Nephron (organoid): ENCODE results near the gene GSTM3.

Experiments
- H3K27ac Mint-ChIP-seq, 3 experiments: 2 replicates each; pipeline ENCODE4 v1.8.0; 2020; ENCODE audit warnings: mixed read lengths in 3 of 3, mild to moderate bottlenecking in 2 of 3, moderate library complexity in 1 of 3
- H3K27me3 Mint-ChIP-seq: 2 replicates; pipeline ENCODE4 v1.8.0; 2021; ENCODE audit warnings: low read depth, mild to moderate bottlenecking, moderate library complexity, mixed read lengths
- H3K36me3 Mint-ChIP-seq: 2 replicates; pipeline ENCODE4 v1.8.0; 2020; ENCODE audit warnings: low read depth, mixed read lengths
- H3K4me1 Mint-ChIP-seq: 2 replicates; pipeline ENCODE4 v1.8.0; 2020; ENCODE audit warnings: mixed read lengths
- H3K4me3 Mint-ChIP-seq, 3 experiments: 2 replicates each; pipeline ENCODE4 v1.8.0; 2020; ENCODE audit warnings: mild to moderate bottlenecking in 3 of 3, mixed read lengths in 3 of 3, moderate library complexity in 2 of 3
- H3K9me3 Mint-ChIP-seq: 2 replicates; pipeline ENCODE4 v1.8.0; 2020; ENCODE audit warnings: mixed read lengths
- TF ChIP-seq, protein P1 (sequence below), 3 experiments: fragments of 200-600 bp; sonication (generic); IDR thresholded peaks; one replicate each; pipeline ENCODE4 v1.5.0; 2021; ENCODE audit warnings: antibody characterized with exemption in 3 of 3; ENCODE audit not compliant: unreplicated experiment in 3 of 3

GSTM3 gene

DNA sequence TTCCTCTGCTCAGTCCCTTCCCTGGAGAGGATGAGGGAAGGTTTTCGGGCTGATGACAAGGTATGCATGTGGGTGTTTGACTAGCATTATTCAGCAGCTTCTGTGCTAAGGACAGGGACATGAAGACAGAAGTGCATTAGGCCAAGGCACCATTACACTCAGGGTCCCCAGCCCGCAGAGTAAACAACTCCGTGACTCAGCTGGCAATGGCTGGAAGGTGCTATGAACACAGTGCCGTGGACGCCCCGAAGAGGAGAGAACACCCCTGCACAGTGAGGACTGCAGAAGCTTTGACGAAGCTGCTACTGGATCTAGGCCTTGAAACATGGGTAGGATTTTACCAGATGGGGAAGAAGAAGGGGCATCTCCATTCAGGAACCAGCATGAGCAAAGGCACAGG is 36.6 kb upstream of the GSTM3 start:
- H3K27ac Mint-ChIP-seq = peak overlapping the region in 1 of 3 experiments; percentile 39
- no peaks in the 10 kb centered on the region for H3K27me3 Mint-ChIP-seq
- no peak overlapping the region for H3K4me3 Mint-ChIP-seq
- peaks cover 2% of the 10 kb centered on the region for H3K9me3 Mint-ChIP-seq
- TF ChIP-seq, protein P1, sequence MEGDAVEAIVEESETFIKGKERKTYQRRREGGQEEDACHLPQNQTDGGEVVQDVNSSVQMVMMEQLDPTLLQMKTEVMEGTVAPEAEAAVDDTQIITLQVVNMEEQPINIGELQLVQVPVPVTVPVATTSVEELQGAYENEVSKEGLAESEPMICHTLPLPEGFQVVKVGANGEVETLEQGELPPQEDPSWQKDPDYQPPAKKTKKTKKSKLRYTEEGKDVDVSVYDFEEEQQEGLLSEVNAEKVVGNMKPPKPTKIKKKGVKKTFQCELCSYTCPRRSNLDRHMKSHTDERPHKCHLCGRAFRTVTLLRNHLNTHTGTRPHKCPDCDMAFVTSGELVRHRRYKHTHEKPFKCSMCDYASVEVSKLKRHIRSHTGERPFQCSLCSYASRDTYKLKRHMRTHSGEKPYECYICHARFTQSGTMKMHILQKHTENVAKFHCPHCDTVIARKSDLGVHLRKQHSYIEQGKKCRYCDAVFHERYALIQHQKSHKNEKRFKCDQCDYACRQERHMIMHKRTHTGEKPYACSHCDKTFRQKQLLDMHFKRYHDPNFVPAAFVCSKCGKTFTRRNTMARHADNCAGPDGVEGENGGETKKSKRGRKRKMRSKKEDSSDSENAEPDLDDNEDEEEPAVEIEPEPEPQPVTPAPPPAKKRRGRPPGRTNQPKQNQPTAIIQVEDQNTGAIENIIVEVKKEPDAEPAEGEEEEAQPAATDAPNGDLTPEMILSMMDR (IDR thresholded peaks at IDR 0.05; ENCODE audit: unreplicated experiment in 3 of 3) = no peak
- H3K36me3 Mint-ChIP-seq = no peaks in the 10 kb centered on the region
- H3K4me1 Mint-ChIP-seq = peaks cover 24% of the 10 kb centered on the region

DNA sequence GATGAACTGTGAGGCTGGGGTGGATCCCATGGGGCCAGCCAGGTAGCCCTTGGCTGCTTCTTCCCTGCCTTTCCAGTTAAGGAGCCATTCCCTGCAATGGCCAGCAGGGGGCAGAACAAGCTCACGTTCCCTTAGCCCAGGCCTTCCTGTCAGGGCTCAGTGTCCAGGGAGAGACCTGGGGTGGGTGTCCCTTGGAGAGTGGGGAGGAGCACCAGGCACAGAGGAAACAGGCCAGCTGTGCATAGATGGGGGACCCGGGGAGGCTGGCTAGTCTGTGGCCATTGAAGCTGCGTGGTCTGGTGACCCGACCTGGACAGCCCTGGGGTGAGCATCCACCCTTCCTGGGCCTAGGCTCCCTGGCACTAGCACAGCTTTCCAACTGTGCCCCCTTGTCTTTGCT is 36.1 kb upstream of the GSTM3 start:
- Mint-ChIP-seq H3K27me3 (no peaks in the 10 kb centered on the region), H3K9me3 (peaks cover 2% of the 10 kb centered on the region), H3K36me3 (no peaks in the 10 kb centered on the region), H3K27ac (peak overlapping the region in 2 of 3 experiments; percentile 24 to 43), H3K4me1 (peaks cover 19% of the 10 kb centered on the region), H3K4me3 (no peak overlapping the region)
- TF ChIP-seq, protein P1 (IDR thresholded peaks at IDR 0.05; ENCODE audit: unreplicated experiment in 3 of 3) = peak; percentile 94 to 97 (median 97)

DNA sequence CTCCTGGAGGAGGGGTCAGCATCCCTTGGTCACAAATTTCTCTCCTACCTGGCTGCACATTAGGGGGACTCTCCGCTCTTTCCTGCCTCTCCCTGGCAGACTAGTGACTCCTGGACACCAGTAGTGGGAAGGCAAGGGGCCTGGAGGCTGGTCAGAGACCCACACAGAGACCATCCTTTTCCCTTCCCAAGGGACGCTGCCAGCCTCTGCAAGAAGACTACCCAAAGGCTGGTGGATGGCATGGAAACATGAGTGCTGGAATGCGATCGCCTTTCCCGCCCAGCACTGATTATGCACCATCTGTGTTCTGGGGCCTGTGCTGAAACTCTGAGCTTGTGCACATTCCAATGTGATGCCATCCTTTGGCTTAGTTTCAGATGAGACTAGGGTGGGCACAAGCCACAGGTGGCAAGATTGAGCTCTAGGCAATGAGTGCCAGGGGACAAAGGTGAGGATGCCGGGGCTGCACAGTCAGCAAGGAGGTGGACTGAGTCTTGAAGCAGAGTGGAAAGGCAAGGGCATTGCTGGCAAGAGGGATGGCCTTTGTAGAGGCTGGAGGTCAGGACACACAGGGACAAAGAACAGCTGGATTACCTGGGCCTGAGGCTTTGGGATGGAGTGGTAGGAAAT is 35.5 kb upstream of the GSTM3 start:
- TF ChIP-seq, protein P1 (IDR thresholded peaks at IDR 0.05; ENCODE audit: unreplicated experiment in 3 of 3) = no peak
- Mint-ChIP-seq H3K4me3 (no peak overlapping the region), H3K27me3 (no peaks in the 10 kb centered on the region), H3K4me1 (peaks cover 17% of the 10 kb centered on the region), H3K27ac (peak overlapping the region in 1 of 3 experiments; percentile 43), H3K36me3 (no peaks in the 10 kb centered on the region), H3K9me3 (peaks cover 2% of the 10 kb centered on the region)

DNA sequence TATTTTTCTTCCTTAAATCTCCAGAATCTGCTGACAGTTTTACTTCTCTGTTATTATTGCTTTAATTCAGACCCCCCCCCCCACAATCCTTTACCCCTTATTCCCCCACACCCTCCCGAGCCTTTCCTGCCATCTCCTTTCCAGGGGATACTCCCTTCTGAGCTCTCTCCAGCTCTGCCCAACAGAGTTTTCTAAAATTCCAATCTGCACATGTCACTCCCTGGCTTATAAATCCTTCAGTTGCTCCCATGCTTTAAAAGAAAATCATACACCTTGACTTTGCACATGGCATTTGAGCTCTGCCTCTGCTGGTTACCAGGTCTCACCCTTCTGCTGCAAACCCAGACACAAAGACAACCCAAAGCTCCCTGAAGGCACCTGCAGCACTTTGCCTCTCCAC is 34.6 kb upstream of the GSTM3 start:
- TF ChIP-seq, protein P1 (IDR thresholded peaks at IDR 0.05; ENCODE audit: unreplicated experiment in 3 of 3) = no peak
- H3K4me1 Mint-ChIP-seq = peaks cover 22% of the 10 kb centered on the region
- H3K27me3 Mint-ChIP-seq = peaks cover 4% of the 10 kb centered on the region
- no peaks in the 10 kb centered on the region for H3K9me3 Mint-ChIP-seq
- H3K36me3 Mint-ChIP-seq = no peaks in the 10 kb centered on the region
- H3K4me3 Mint-ChIP-seq = no peak overlapping the region
- H3K27ac Mint-ChIP-seq = peak overlapping the region in 1 of 3 experiments; percentile 12

DNA sequence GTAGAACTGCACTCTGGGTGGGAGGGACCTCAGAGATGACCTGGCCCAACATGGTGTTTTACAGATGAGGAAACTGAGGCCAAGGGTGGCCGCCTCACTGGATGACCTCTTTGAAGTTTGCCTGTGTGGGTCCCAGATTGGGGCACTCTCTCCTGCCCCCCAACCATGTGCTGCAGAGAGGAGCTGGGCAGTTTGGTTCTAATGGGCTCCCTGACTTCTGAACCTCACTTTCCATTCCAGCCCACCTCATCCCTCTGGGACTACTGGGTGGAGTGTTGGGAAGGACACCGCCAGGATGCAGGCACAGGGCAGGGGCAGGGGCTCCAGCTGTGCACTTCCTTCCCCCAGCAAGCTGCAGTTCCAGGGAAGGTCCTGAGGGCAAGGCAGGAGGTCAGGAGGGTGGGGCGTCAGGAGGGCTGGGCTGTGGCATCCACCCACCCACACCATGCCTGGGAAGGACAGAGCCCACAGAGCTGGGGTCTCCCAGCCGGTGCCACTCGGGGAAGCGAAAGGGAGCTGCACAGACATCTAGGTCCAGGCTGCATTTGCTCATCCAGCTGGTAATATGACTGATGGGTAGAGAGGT is 33.2 kb upstream of the GSTM3 start:
- Mint-ChIP-seq H3K27me3 (peaks cover 7% of the 10 kb centered on the region), H3K9me3 (no peaks in the 10 kb centered on the region), H3K4me1 (peaks cover 22% of the 10 kb centered on the region), H3K27ac (peak overlapping the region; percentile 40 to 82 (median 55)), H3K4me3 (no peak overlapping the region), H3K36me3 (no peaks in the 10 kb centered on the region)
- TF ChIP-seq, protein P1 (IDR thresholded peaks at IDR 0.05; ENCODE audit: unreplicated experiment in 3 of 3) = peak in 1 of 3 experiments; percentile 11
